MM.1S (cell line): ENCODE data around the gene ABHD1.

Experiments
- EZH2 ChIP-seq: fragments of 300-600 bp; sonication (generic); optimal IDR thresholded peaks from 2 replicates; pipeline ENCODE3; 2017; ENCODE audit warnings: low read depth, mild to moderate bottlenecking, antibody characterized with exemption, low read length, mixed read lengths
- EZH2phosphoT487 ChIP-seq: fragments of 300-600 bp; sonication (generic); IDR thresholded peaks from 2 replicates; pipeline ENCODE4 v1.6.1; 2018; ENCODE audit warnings: antibody characterized with exemption, low read length
- TF ChIP-seq, protein P1 (sequence below): fragments of 300-600 bp; sonication (generic); IDR thresholded peaks from 2 replicates; pipeline ENCODE4 v1.5.1; 2016; ENCODE audit warnings: antibody characterized with exemption, low read length, mixed read lengths

- TF ChIP-seq EZH2 (no peak), EZH2phosphoT487 (no peak)
- TF ChIP-seq, protein P1, sequence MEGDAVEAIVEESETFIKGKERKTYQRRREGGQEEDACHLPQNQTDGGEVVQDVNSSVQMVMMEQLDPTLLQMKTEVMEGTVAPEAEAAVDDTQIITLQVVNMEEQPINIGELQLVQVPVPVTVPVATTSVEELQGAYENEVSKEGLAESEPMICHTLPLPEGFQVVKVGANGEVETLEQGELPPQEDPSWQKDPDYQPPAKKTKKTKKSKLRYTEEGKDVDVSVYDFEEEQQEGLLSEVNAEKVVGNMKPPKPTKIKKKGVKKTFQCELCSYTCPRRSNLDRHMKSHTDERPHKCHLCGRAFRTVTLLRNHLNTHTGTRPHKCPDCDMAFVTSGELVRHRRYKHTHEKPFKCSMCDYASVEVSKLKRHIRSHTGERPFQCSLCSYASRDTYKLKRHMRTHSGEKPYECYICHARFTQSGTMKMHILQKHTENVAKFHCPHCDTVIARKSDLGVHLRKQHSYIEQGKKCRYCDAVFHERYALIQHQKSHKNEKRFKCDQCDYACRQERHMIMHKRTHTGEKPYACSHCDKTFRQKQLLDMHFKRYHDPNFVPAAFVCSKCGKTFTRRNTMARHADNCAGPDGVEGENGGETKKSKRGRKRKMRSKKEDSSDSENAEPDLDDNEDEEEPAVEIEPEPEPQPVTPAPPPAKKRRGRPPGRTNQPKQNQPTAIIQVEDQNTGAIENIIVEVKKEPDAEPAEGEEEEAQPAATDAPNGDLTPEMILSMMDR = no peak
Observed at GRCh38 chr2:27130396-27130795, 6.8 kb downstream of the ABHD1 start.
